Measurements from ENCODE around the gene GABBR2.

The GABBR2 gene

GRCh38 chr9:98254228-98255060 is 454.3 kb downstream of the GABBR2 start:
- H3K4me3 Mint-ChIP-seq: peak overlapping the region; percentile 98
- peaks cover 8% of the 10 kb centered on the region for H3K36me3 Mint-ChIP-seq (ENCODE audit: low read depth)
- H3K9me3 Mint-ChIP-seq: no peaks in the 10 kb centered on the region
- no peak overlapping the region for H3K27ac Mint-ChIP-seq
- H3K4me1 Mint-ChIP-seq (ENCODE audit: low read depth): peaks cover 19% of the 10 kb centered on the region
- DNase-seq (ENCODE audit: low spot score): no peak
- peaks cover 7% of the 10 kb centered on the region for H3K27me3 Mint-ChIP-seq (ENCODE audit: low read depth)

- H3K27ac Mint-ChIP-seq: no peak overlapping the region
- DNase-seq (ENCODE audit: low spot score): no peak
- peaks cover 27% of the 10 kb centered on the region for H3K4me1 Mint-ChIP-seq (ENCODE audit: low read depth)
- H3K4me3 Mint-ChIP-seq: no peak overlapping the region
- H3K27me3 Mint-ChIP-seq (ENCODE audit: low read depth): peaks cover 7% of the 10 kb centered on the region
- H3K9me3 Mint-ChIP-seq: no peaks in the 10 kb centered on the region
- H3K36me3 Mint-ChIP-seq (ENCODE audit: low read depth): peaks cover 6% of the 10 kb centered on the region
Observed at GRCh38 chr9:98253565-98253964, 455.2 kb downstream of the GABBR2 start.

- Mint-ChIP-seq H3K27me3 (ENCODE audit: low read depth) (peaks cover 7% of the 10 kb centered on the region), H3K4me1 (ENCODE audit: low read depth) (peaks cover 27% of the 10 kb centered on the region), H3K9me3 (no peaks in the 10 kb centered on the region), H3K4me3 (no peak overlapping the region), H3K36me3 (ENCODE audit: low read depth) (peaks cover 6% of the 10 kb centered on the region), H3K27ac (no peak overlapping the region)
- DNase-seq (ENCODE audit: low spot score): no peak
Observed at GRCh38 chr9:98251551-98251950, 457.2 kb downstream of the GABBR2 start.

GRCh38 chr9:98249771-98250170 is 459.0 kb downstream of the GABBR2 start:
- Mint-ChIP-seq H3K4me1 (ENCODE audit: low read depth) (peaks cover 24% of the 10 kb centered on the region), H3K27me3 (ENCODE audit: low read depth) (peaks cover 7% of the 10 kb centered on the region), H3K36me3 (ENCODE audit: low read depth) (peaks cover 6% of the 10 kb centered on the region), H3K4me3 (no peak overlapping the region), H3K27ac (no peak overlapping the region), H3K9me3 (no peaks in the 10 kb centered on the region)
- no peak for DNase-seq (ENCODE audit: low spot score)

GRCh38 chr9:98248737-98249474 is 459.8 kb downstream of the GABBR2 start:
- Mint-ChIP-seq H3K36me3 (ENCODE audit: low read depth) (peaks cover 6% of the 10 kb centered on the region), H3K9me3 (no peaks in the 10 kb centered on the region), H3K27me3 (ENCODE audit: low read depth) (peaks cover under 1% of the 10 kb centered on the region), H3K4me1 (ENCODE audit: low read depth) (peaks cover 17% of the 10 kb centered on the region), H3K27ac (peak overlapping the region; percentile 24), H3K4me3 (no peak overlapping the region)
- DNase-seq (ENCODE audit: low spot score): no peak

GRCh38 chr9:98247831-98248657 is 460.7 kb downstream of the GABBR2 start:
- Mint-ChIP-seq H3K27ac (peak overlapping the region; percentile 24), H3K4me1 (ENCODE audit: low read depth) (peaks cover 15% of the 10 kb centered on the region), H3K4me3 (no peak overlapping the region), H3K9me3 (no peaks in the 10 kb centered on the region), H3K36me3 (ENCODE audit: low read depth) (peaks cover 6% of the 10 kb centered on the region), H3K27me3 (ENCODE audit: low read depth) (no peaks in the 10 kb centered on the region)
- no peak for DNase-seq (ENCODE audit: low spot score)

- no peak for DNase-seq (ENCODE audit: low spot score)
- H3K9me3 Mint-ChIP-seq: no peaks in the 10 kb centered on the region
- H3K4me1 Mint-ChIP-seq (ENCODE audit: low read depth): no peaks in the 10 kb centered on the region
- no peaks in the 10 kb centered on the region for H3K36me3 Mint-ChIP-seq (ENCODE audit: low read depth)
- H3K27me3 Mint-ChIP-seq (ENCODE audit: low read depth): no peaks in the 10 kb centered on the region
- no peak overlapping the region for H3K4me3 Mint-ChIP-seq
- H3K27ac Mint-ChIP-seq: no peak overlapping the region
Observed at GRCh38 chr9:98242426-98242825, 466.3 kb downstream of the GABBR2 start.

GRCh38 chr9:98241357-98242300 is 467.1 kb downstream of the GABBR2 start:
- H3K4me3 Mint-ChIP-seq: no peak overlapping the region
- no peaks in the 10 kb centered on the region for H3K9me3 Mint-ChIP-seq
- no peak overlapping the region for H3K27ac Mint-ChIP-seq
- H3K36me3 Mint-ChIP-seq (ENCODE audit: low read depth): no peaks in the 10 kb centered on the region
- DNase-seq (ENCODE audit: low spot score): no peak
- no peaks in the 10 kb centered on the region for H3K4me1 Mint-ChIP-seq (ENCODE audit: low read depth)
- H3K27me3 Mint-ChIP-seq (ENCODE audit: low read depth): no peaks in the 10 kb centered on the region

- Mint-ChIP-seq H3K9me3 (no peaks in the 10 kb centered on the region), H3K27ac (no peak overlapping the region), H3K27me3 (ENCODE audit: low read depth) (no peaks in the 10 kb centered on the region), H3K4me1 (ENCODE audit: low read depth) (no peaks in the 10 kb centered on the region), H3K4me3 (no peak overlapping the region), H3K36me3 (ENCODE audit: low read depth) (no peaks in the 10 kb centered on the region)
- DNase-seq (ENCODE audit: low spot score): no peak
Observed at GRCh38 chr9:98240475-98240874, 468.3 kb downstream of the GABBR2 start.
